GM12872 (cell line): ENCODE measurements around the gene MRPS26.

ENCODE experiments used
- TF ChIP-seq, protein P1 (sequence below): IDR thresholded peaks from 3 replicates; pipeline ENCODE4 v1.5.1; 2011; ENCODE audit warnings: low read depth, mild to moderate bottlenecking, low read length, moderate library complexity; ENCODE audit not compliant: insufficient read depth

MRPS26 gene

DNA sequence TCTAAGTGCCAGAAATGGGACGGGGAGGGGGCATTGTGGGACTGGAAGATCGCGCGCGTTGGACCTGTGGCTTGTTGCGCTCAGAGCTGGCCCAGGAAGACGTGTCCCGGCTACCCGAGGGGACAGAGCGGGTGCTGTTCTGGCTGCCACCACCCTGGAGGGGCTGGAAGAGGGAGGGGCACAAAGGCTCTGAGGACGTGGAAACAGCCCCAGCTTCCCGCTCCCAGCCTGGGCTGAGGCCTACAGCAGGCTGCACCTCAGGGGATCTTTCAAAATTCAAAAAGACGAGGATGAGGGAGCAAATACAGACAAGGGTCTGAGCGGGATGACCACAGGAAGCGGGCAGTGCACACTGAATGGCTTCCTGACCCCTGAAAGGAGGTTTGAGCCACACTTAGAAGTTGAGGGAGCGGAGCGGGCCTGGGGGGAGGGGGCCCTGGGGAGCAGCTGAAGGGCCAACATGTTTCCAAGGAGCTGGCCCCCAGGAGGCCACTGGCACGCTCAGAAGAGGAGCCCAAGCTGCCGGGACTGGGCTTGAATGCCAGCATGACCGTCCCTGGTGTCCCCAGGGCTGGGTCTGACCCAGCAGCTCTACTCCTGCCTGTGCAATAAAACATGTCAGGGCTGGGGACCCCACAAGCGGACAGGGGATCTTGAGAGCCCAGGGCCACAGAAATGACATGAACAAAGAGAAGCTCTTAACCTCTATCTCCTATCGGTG lies 26.8 kb downstream of the MRPS26 start:
- TF ChIP-seq, protein P1, sequence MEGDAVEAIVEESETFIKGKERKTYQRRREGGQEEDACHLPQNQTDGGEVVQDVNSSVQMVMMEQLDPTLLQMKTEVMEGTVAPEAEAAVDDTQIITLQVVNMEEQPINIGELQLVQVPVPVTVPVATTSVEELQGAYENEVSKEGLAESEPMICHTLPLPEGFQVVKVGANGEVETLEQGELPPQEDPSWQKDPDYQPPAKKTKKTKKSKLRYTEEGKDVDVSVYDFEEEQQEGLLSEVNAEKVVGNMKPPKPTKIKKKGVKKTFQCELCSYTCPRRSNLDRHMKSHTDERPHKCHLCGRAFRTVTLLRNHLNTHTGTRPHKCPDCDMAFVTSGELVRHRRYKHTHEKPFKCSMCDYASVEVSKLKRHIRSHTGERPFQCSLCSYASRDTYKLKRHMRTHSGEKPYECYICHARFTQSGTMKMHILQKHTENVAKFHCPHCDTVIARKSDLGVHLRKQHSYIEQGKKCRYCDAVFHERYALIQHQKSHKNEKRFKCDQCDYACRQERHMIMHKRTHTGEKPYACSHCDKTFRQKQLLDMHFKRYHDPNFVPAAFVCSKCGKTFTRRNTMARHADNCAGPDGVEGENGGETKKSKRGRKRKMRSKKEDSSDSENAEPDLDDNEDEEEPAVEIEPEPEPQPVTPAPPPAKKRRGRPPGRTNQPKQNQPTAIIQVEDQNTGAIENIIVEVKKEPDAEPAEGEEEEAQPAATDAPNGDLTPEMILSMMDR = no peak

- TF ChIP-seq, protein P1 = no peak
Measured at GRCh38 chr20:3074812-3075211, 29.0 kb downstream of the MRPS26 start.

DNA sequence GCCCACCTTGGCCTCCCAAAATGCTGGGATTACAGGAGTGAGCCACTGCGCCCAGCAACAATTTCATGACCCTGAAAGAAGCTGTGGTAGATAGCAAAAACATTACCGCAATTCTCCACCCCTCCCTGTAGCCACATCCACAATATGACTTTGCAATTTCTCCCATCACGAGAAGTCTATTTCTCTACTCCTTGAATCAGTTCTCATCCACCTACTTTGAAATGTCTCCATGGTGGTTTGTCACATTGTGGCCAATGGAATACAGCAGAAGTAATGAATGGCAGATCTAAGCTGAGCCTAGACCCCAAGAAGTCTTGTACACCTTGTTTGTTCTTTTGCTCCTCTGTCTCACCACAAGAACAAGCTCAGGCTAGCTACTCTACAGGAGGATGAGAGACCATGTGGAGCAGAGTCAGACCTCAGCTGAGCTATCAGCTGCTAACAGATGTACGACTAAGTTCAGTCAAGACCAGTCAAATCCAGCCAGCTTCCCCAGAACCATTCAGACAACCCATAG lies 31.8 kb downstream of the MRPS26 start:
- TF ChIP-seq, protein P1 = no peak

DNA sequence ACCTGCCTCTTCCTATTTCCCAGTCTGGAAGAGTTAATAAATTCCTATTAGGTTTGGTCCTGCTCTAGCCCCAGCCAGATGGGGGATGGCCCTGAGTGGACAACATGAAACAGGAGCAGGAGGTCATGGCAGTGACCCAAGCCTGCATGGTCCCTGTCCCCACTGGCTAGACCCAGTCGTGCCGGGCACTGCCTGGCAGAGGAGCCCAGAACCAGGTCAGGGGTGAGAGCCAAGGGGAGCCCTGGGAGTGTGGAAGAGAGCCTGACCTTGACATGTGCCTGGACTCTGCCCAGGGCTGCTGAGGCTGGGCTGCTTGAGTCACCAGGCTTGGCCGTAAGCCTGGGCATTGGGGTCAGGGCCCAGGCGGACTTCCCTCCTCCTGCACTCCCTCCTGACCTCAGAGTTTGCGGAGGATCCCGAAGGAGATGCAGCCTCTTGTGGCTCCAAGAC lies 35.1 kb downstream of the MRPS26 start:
- TF ChIP-seq, protein P1 = no peak

GRCh38 chr20:3081641-3082040 lies 35.8 kb downstream of the MRPS26 start:
- TF ChIP-seq, protein P1 = no peak

GRCh38 chr20:3082306-3082951 lies 36.6 kb downstream of the MRPS26 start:
- TF ChIP-seq, protein P1 = no peak

DNA sequence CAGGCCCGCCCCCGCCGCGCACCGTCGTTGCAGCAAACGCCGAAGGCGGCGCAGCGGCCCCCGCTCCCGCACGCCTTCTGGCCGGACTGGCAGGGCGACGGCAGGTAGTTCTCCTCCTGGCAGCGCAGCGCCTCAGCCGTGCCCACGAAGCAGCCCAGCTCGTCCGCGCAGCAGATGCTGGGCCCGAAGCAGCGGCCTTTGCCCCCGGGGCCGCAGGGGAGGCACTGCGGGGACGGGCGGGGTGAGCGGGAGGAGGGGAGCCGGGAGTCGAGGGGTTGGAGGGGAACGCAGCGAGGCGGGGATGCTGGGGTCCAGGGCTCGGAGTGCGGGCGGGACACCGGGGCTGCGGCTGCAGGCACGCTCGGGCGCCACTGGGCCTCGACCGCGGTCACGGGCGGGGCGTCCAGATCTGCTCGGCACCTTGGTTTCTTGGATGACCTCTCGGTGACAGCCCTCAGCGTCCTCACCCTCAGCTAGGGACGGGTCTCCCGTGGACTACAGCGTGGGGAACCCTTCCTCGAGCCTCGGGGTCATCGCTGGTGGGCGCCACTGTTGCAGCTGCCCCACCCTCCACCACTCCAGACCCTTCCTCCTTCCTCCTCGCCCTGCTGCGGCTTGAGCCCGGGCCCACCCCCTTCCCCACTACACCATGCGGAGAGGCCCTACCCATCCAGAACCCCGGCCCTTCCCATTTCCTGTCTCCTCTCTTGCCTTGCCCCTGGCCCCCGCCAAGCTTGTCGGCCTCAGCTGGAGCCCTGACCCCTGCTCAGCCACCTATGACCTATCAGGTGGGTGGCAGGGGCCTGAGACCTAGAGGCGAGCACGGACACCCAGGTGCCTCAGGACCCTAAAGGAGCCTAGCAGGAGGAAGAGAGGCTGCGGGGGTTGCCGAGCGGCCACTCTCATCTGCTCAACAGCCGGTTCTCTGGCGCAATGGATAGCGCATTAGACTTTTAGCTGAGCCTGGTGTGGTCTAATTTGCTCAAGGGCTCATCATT lies 37.4 kb downstream of the MRPS26 start:
- TF ChIP-seq, protein P1 = no peak
